ENCODE measurements around the gene ACKR3. TPM values are rescaled to one million over a fixed set of nuclear protein-coding genes. Genes with fewer than 3 reads are reported as not detected.

Gene ACKR3
- polyA plus RNA-seq, 1 donor from 2014 or later: 1.7 TPM

DNA sequence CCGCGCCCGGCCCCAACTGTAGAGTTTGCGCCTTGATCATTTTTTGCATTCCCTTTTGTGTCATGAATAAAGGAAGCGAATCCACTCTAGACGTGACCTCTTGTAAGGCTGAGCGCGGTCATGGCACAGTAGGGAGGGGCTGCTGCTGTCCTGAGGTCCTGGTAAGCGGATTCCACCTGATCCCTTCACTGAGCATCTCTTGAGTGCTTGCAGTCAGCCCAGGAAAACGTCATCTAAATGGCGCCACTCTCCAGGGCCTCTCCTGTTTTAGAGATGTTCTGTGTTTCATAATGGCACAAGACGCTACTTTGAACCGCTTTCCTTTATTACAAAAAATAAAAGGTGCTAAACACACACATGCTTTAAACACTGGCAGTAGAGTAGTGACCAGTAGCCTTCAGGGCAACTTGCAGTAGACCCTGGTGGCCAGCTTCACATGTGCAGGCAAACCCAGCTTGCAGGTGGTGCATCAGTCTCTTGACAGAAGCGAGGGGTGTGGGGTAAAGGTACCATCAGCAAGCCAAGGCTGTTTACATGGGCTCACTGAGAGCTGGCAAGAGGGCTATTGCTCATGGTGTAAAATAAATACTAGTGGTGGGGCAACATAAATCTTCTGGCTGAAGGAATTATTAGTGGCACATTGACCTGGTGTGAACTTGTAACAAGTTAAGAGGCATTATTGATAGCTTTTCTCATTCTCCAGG is 43.0 kb upstream of the ACKR3 start:
- Histone ChIP-seq H3K27me3 (ENCODE audit: insufficient read depth, low read depth, low read length) (no peaks in the 10 kb centered on the region), H3K4me2 (ENCODE audit: low read length) (no peak overlapping the region), H3K9me3 (ENCODE audit: low read length) (no peaks in the 10 kb centered on the region), H3K9me2 (ENCODE audit: insufficient read depth, low read length) (no peaks in the 10 kb centered on the region), H3K36me3 (ENCODE audit: insufficient read depth, low read length) (no peaks in the 10 kb centered on the region), H3K4me3 (ENCODE audit: low read length) (no peak overlapping the region), H4K20me1 (ENCODE audit: insufficient read depth) (no peaks in the 10 kb centered on the region), H3K9ac (ENCODE audit: low read length) (no peak overlapping the region), H3K27ac (ENCODE audit: low read length) (no peak overlapping the region), H3K79me2 (replicated peaks; ENCODE audit: insufficient read depth, low read length) (no peaks in the 10 kb centered on the region), H2AFZ (ENCODE audit: low read depth, low read length) (no peak overlapping the region), H3F3A (ENCODE audit: insufficient read depth, low read length, poor library complexity, severe bottlenecking) (no peaks in the 10 kb centered on the region)
- no peak for TF ChIP-seq EZH2 (IDR thresholded peaks at IDR 0.05; ENCODE audit: borderline replicate concordance, insufficient read depth, low read length, poor library complexity, severe bottlenecking)
- TF ChIP-seq, protein P1, sequence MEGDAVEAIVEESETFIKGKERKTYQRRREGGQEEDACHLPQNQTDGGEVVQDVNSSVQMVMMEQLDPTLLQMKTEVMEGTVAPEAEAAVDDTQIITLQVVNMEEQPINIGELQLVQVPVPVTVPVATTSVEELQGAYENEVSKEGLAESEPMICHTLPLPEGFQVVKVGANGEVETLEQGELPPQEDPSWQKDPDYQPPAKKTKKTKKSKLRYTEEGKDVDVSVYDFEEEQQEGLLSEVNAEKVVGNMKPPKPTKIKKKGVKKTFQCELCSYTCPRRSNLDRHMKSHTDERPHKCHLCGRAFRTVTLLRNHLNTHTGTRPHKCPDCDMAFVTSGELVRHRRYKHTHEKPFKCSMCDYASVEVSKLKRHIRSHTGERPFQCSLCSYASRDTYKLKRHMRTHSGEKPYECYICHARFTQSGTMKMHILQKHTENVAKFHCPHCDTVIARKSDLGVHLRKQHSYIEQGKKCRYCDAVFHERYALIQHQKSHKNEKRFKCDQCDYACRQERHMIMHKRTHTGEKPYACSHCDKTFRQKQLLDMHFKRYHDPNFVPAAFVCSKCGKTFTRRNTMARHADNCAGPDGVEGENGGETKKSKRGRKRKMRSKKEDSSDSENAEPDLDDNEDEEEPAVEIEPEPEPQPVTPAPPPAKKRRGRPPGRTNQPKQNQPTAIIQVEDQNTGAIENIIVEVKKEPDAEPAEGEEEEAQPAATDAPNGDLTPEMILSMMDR (IDR thresholded peaks at IDR 0.05; ENCODE audit: poor library complexity, severe bottlenecking): no peak
- TF ChIP-seq SMC3 (conservative IDR thresholded peaks at IDR 0.05; ENCODE audit: poor library complexity): no peak
- no peak for TF ChIP-seq POLR2AphosphoS5 (IDR thresholded peaks at IDR 0.05)

DNA sequence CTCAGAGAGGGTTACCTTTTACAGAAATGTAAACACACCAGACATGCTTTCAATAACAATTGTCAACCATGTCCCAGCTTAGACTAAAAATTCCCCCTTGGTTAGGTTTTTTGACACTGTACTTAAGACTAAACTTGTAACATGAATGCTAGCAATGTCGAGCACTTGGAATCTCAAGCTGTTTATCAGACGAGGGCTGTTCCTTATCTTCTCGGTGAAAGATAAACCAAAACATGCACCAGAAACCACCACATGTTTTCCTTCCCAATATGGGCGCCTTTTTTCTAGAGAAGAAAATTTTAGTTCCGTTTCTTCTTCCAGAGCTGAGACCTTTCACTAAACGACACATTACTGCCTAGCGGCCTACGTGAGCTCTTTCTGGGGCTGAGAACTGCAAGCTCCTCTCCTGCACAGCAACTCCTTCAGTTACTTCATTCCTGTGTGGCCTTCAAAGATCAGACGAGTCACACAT is 42.4 kb upstream of the ACKR3 start:
- no peak overlapping the region for H3K4me2 ChIP-seq (ENCODE audit: low read length)

More for the DNA sequence above, 42.4 kb upstream of the ACKR3 start:
- no peaks in the 10 kb centered on the region for H3K36me3 ChIP-seq (ENCODE audit: insufficient read depth, low read length)
- no peak overlapping the region for H3K9ac ChIP-seq (ENCODE audit: low read length)
- TF ChIP-seq RAD21 (conservative IDR thresholded peaks at IDR 0.05): no peak
- TF ChIP-seq EZH2 (IDR thresholded peaks at IDR 0.05; ENCODE audit: borderline replicate concordance, insufficient read depth, low read length, poor library complexity, severe bottlenecking): no peak
- TF ChIP-seq, protein P2, sequence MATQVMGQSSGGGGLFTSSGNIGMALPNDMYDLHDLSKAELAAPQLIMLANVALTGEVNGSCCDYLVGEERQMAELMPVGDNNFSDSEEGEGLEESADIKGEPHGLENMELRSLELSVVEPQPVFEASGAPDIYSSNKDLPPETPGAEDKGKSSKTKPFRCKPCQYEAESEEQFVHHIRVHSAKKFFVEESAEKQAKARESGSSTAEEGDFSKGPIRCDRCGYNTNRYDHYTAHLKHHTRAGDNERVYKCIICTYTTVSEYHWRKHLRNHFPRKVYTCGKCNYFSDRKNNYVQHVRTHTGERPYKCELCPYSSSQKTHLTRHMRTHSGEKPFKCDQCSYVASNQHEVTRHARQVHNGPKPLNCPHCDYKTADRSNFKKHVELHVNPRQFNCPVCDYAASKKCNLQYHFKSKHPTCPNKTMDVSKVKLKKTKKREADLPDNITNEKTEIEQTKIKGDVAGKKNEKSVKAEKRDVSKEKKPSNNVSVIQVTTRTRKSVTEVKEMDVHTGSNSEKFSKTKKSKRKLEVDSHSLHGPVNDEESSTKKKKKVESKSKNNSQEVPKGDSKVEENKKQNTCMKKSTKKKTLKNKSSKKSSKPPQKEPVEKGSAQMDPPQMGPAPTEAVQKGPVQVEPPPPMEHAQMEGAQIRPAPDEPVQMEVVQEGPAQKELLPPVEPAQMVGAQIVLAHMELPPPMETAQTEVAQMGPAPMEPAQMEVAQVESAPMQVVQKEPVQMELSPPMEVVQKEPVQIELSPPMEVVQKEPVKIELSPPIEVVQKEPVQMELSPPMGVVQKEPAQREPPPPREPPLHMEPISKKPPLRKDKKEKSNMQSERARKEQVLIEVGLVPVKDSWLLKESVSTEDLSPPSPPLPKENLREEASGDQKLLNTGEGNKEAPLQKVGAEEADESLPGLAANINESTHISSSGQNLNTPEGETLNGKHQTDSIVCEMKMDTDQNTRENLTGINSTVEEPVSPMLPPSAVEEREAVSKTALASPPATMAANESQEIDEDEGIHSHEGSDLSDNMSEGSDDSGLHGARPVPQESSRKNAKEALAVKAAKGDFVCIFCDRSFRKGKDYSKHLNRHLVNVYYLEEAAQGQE (IDR thresholded peaks at IDR 0.05; ENCODE audit: borderline replicate concordance): no peak
- TF ChIP-seq TAF1 (IDR thresholded peaks at IDR 0.05; ENCODE audit: low read depth): no peak
- no peaks in the 10 kb centered on the region for H3K27me3 ChIP-seq (ENCODE audit: insufficient read depth, low read depth, low read length)
- no peak overlapping the region for H2AFZ ChIP-seq (ENCODE audit: low read depth, low read length)
- H4K20me1 ChIP-seq (ENCODE audit: insufficient read depth): no peaks in the 10 kb centered on the region
- no peaks in the 10 kb centered on the region for H3K9me3 ChIP-seq (ENCODE audit: low read length)
- no peak overlapping the region for H3K27ac ChIP-seq (ENCODE audit: low read length)
- H3K9me2 ChIP-seq (ENCODE audit: insufficient read depth, low read length): no peaks in the 10 kb centered on the region
- no peak overlapping the region for H3K4me3 ChIP-seq (ENCODE audit: low read length)
- no peaks in the 10 kb centered on the region for H3K79me2 ChIP-seq (replicated peaks; ENCODE audit: insufficient read depth, low read length)
- H3F3A ChIP-seq (ENCODE audit: insufficient read depth, low read length, poor library complexity, severe bottlenecking): no peaks in the 10 kb centered on the region
